Right lobe of liver (tissue), 4 donors: ENCODE data around the gene REXO5.

Experiments used
- POLR2A ChIP-seq: fragments of 450-650 bp; IDR thresholded peaks from one replicate; pipeline ENCODE4 v1.6.1; 2017; ENCODE audit warnings: antibody characterized with exemption, mild to moderate bottlenecking
- TF ChIP-seq, protein P1 (sequence below), 4 donors: fragments of 200-600 bp in 3 of 4; fragments of 450-650 bp in 1 of 4; IDR thresholded peaks; one replicate each; pipeline versions ENCODE4 v1.5.1 to v1.8.0; 2016 to 2022; ENCODE audit warnings: antibody characterized with exemption in 4 of 4, mild to moderate bottlenecking in 2 of 4
- donor health status: DM: no; HTN: no; CAD: no.
- donor health status: DM: no; HTN: no; CAD: no.
- donor health status: DM: no; HTN: yes; CAD: no.

DNA sequence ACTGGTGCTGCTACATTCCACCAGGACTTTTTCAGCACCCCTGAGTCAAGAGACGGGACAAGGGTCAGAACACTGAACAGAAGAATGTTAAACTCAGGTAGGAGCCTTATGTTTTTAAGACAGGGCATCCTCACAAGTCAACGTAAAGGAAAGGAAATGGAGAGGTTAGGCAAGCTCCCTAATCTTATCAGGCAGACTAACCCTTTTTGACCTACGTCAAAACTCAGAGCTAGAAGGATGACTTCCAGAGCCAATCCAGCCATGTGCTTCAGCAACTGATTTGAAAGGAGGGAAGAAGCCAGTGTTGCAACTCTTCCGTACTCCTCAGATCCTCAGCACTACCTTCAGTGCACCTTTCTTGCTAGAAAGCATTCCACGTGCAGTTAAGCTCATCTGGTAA is 46.8 kb downstream of the REXO5 start:
- TF ChIP-seq, protein P1, sequence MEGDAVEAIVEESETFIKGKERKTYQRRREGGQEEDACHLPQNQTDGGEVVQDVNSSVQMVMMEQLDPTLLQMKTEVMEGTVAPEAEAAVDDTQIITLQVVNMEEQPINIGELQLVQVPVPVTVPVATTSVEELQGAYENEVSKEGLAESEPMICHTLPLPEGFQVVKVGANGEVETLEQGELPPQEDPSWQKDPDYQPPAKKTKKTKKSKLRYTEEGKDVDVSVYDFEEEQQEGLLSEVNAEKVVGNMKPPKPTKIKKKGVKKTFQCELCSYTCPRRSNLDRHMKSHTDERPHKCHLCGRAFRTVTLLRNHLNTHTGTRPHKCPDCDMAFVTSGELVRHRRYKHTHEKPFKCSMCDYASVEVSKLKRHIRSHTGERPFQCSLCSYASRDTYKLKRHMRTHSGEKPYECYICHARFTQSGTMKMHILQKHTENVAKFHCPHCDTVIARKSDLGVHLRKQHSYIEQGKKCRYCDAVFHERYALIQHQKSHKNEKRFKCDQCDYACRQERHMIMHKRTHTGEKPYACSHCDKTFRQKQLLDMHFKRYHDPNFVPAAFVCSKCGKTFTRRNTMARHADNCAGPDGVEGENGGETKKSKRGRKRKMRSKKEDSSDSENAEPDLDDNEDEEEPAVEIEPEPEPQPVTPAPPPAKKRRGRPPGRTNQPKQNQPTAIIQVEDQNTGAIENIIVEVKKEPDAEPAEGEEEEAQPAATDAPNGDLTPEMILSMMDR (IDR thresholded peaks at IDR 0.05): no peak
- TF ChIP-seq POLR2A: no peak
